Muscle of leg (tissue), 11 donors: ENCODE results near the gene TMEM108. TPM values are rescaled to one million over a fixed set of nuclear protein-coding genes. Genes with fewer than 3 reads are reported as not detected.

ENCODE experiments used
- DNase-seq: peaks from one replicate; pipeline ENCODE4 v3.0.0; 2013
- H3K27ac ChIP-seq: one replicate; pipeline ENCODE4 v1.5.1; 2013; ENCODE audit warnings: mild to moderate bottlenecking, low read length, control low read depth
- H3K27me3 ChIP-seq: one replicate; pipeline ENCODE4 v1.6.1; 2013; ENCODE audit warnings: low read length; ENCODE audit not compliant: control insufficient read depth, insufficient read depth
- H3K36me3 ChIP-seq: one replicate; pipeline ENCODE4 v1.6.1; 2013; ENCODE audit warnings: low read length; ENCODE audit not compliant: control insufficient read depth, insufficient read depth
- H3K4me1 ChIP-seq: one replicate; pipeline ENCODE4 v1.6.1; 2013; ENCODE audit warnings: low read length; ENCODE audit not compliant: control insufficient read depth, insufficient read depth
- H3K4me3 ChIP-seq: one replicate; pipeline ENCODE4 v1.5.1; 2013; ENCODE audit warnings: low read length, control low read depth
- H3K9me3 ChIP-seq: replicated peaks from 2 replicates; pipeline ENCODE4 v1.6.1; 2013; ENCODE audit warnings: low read depth, low read length; ENCODE audit not compliant: control insufficient read depth
- WGBS: methylation state at CpG from one replicate; pipeline ENCODE4 v1.1.5; 2013; ENCODE audit warnings: missing lambda C conversion rate; ENCODE audit not compliant: insufficient coverage; 5-methylcytosine and 5-hydroxymethylcytosine counted together
- polyA plus RNA-seq, 8 donors: library from polyadenylated mRNA; unstranded; fragments of 120-200 nt; gene quantifications; one replicate each; pipeline versions ENCODE4 v1.2.1 to v1.2.3, GENCODE V29; 2013; ENCODE audit warnings: inconsistent platforms in 1 of 8, low replicate concordance in 1 of 8; ENCODE audit not compliant: insufficient read length in 8 of 8, insufficient read depth in 1 of 8
- total RNA-seq: library from RNA; stranded (reverse); fragments of 120-200 nt; gene quantifications from one replicate; pipeline ENCODE4 v1.2.4, GENCODE V29; 2013

Gene TMEM108
- total and polyA plus RNA-seq, 9 donors: 6.3 to 27.3 (median 17.4) TPM

- 79% methylated on average over 5 of the region's 5 CpGs for WGBS
- DNase-seq: no peak
- Histone ChIP-seq H3K27ac (no peak overlapping the region), H3K36me3 (no peaks in the 10 kb centered on the region), H3K4me1 (peaks cover 5% of the 10 kb centered on the region), H3K9me3 (no peaks in the 10 kb centered on the region), H3K4me3 (no peak overlapping the region), H3K27me3 (no peaks in the 10 kb centered on the region)
These were observed 258.8 kb downstream of the TMEM108 start for GRCh38 chr3:133296981-133297380.

GRCh38 chr3:133300102-133300501 lies 261.9 kb downstream of the TMEM108 start:
- H3K4me1 ChIP-seq: peaks cover 5% of the 10 kb centered on the region
- H3K4me3 ChIP-seq: no peak overlapping the region
- H3K36me3 ChIP-seq: no peaks in the 10 kb centered on the region
- WGBS: 0% methylated on average over 1 of the region's 4 CpGs
- no peaks in the 10 kb centered on the region for H3K27me3 ChIP-seq
- no peaks in the 10 kb centered on the region for H3K9me3 ChIP-seq
- H3K27ac ChIP-seq: no peak overlapping the region
- no peak for DNase-seq

- peak; percentile 55 for DNase-seq
- Histone ChIP-seq H3K4me3 (no peak overlapping the region), H3K4me1 (peaks cover 3% of the 10 kb centered on the region), H3K27ac (no peak overlapping the region), H3K27me3 (no peaks in the 10 kb centered on the region), H3K9me3 (no peaks in the 10 kb centered on the region), H3K36me3 (no peaks in the 10 kb centered on the region)
- WGBS: no CpG with 5 or more reads among the region's 3 CpGs
These were observed 263.0 kb downstream of the TMEM108 start for GRCh38 chr3:133301194-133301593.

GRCh38 chr3:133301731-133302130 lies 263.5 kb downstream of the TMEM108 start:
- DNase-seq: no peak
- Histone ChIP-seq H3K27ac (no peak overlapping the region), H3K36me3 (no peaks in the 10 kb centered on the region), H3K4me3 (no peak overlapping the region), H3K9me3 (no peaks in the 10 kb centered on the region), H3K27me3 (no peaks in the 10 kb centered on the region), H3K4me1 (peaks cover 2% of the 10 kb centered on the region)

- no CpG with 5 or more reads among the region's 1 CpG for WGBS
- Histone ChIP-seq H3K36me3 (no peaks in the 10 kb centered on the region), H3K27me3 (no peaks in the 10 kb centered on the region), H3K9me3 (no peaks in the 10 kb centered on the region), H3K4me1 (no peaks in the 10 kb centered on the region), H3K27ac (no peak overlapping the region), H3K4me3 (no peak overlapping the region)
- no peak for DNase-seq
These were observed 265.2 kb downstream of the TMEM108 start for GRCh38 chr3:133303430-133303829.

- Histone ChIP-seq H3K36me3 (no peaks in the 10 kb centered on the region), H3K9me3 (peaks cover 2% of the 10 kb centered on the region), H3K4me1 (no peaks in the 10 kb centered on the region), H3K4me3 (no peak overlapping the region), H3K27me3 (no peaks in the 10 kb centered on the region), H3K27ac (no peak overlapping the region)
- DNase-seq: no peak
- no CpG with 5 or more reads among the region's 1 CpG for WGBS
These were observed 279.7 kb downstream of the TMEM108 start for GRCh38 chr3:133317866-133318265.

- Histone ChIP-seq H3K4me3 (no peak overlapping the region), H3K9me3 (no peaks in the 10 kb centered on the region), H3K4me1 (peaks cover 2% of the 10 kb centered on the region), H3K27me3 (no peaks in the 10 kb centered on the region), H3K36me3 (no peaks in the 10 kb centered on the region), H3K27ac (no peak overlapping the region)
- DNase-seq: no peak
- WGBS: 67% methylated on average over 1 of the region's 1 CpG
These were observed 290.2 kb downstream of the TMEM108 start for GRCh38 chr3:133328373-133328772.

GRCh38 chr3:133329626-133330025 lies 291.4 kb downstream of the TMEM108 start:
- no peaks in the 10 kb centered on the region for H3K9me3 ChIP-seq
- H3K27me3 ChIP-seq: no peaks in the 10 kb centered on the region
- no peaks in the 10 kb centered on the region for H3K36me3 ChIP-seq
- no peak for DNase-seq
- H3K4me1 ChIP-seq: peaks cover 2% of the 10 kb centered on the region
- H3K27ac ChIP-seq: no peak overlapping the region
- no peak overlapping the region for H3K4me3 ChIP-seq
- WGBS: 33% methylated on average over 1 of the region's 1 CpG

- H3K4me3 ChIP-seq: no peak overlapping the region
- peak; percentile 84 for DNase-seq
- no peaks in the 10 kb centered on the region for H3K9me3 ChIP-seq
- H3K27ac ChIP-seq: peak overlapping the region; percentile 52
- H3K36me3 ChIP-seq: no peaks in the 10 kb centered on the region
- no peaks in the 10 kb centered on the region for H3K27me3 ChIP-seq
- WGBS: no CpG with 5 or more reads among the region's 1 CpG
- H3K4me1 ChIP-seq: peaks cover 2% of the 10 kb centered on the region
These were observed 291.9 kb downstream of the TMEM108 start for GRCh38 chr3:133330065-133330464.

- Histone ChIP-seq H3K36me3 (no peaks in the 10 kb centered on the region), H3K27me3 (no peaks in the 10 kb centered on the region), H3K4me3 (no peak overlapping the region), H3K4me1 (peaks cover 2% of the 10 kb centered on the region), H3K27ac (peak overlapping the region; percentile 52), H3K9me3 (no peaks in the 10 kb centered on the region)
- peak; percentile 79 for DNase-seq
These were observed 292.3 kb downstream of the TMEM108 start for GRCh38 chr3:133330522-133330921.

GRCh38 chr3:133354721-133355120 lies 316.5 kb downstream of the TMEM108 start:
- H3K27ac ChIP-seq: no peak overlapping the region
- DNase-seq: no peak
- no peaks in the 10 kb centered on the region for H3K9me3 ChIP-seq
- H3K27me3 ChIP-seq: no peaks in the 10 kb centered on the region
- H3K36me3 ChIP-seq: no peaks in the 10 kb centered on the region
- WGBS: no CpG with 5 or more reads among the region's 4 CpGs
- H3K4me3 ChIP-seq: no peak overlapping the region
- H3K4me1 ChIP-seq: no peaks in the 10 kb centered on the region
